Caco-2 (cell line): ENCODE measurements around the gene CDHR1. TPM values are rescaled to one million over a fixed set of nuclear protein-coding genes. Genes with fewer than 3 reads are reported as not detected.
"Not testable (repeated sequence)": the region's sequence is repeated elsewhere in the genome, so short reads cannot be mapped to it uniquely, and the experiment has no call there.

ENCODE experiments used
- Bru-seq: library from RNA; stranded (reverse); fragments of 400-500 nt; gene quantifications from one replicate; lab custom pipeline; 2021; lab: Mats Ljungman, UMichigan
- BruChase-seq, 2 experiments: library from RNA; stranded (reverse); fragments of 400-500 nt; gene quantifications; one replicate each; lab custom pipeline; 2021; lab: Mats Ljungman, UMichigan
- BruUV-seq: library from RNA; stranded (reverse); fragments of 400-500 nt; replicated peaks from 2 replicates; lab custom pipeline; 2021; lab: Mats Ljungman, UMichigan
- CTCF ChIA-PET: fragments of 300-600 bp; sonication (Branson Sonifier 250); formaldehyde crosslinking; loops from one replicate; lab custom pipeline; 2022; ENCODE audit warnings: antibody characterized with exemption; lab: Charles Lee
- POLR2A ChIA-PET: fragments of 300-600 bp; sonication (Branson Sonifier 250); formaldehyde crosslinking; loops from one replicate; lab custom pipeline; 2022; ENCODE audit warnings: antibody characterized with exemption; lab: Charles Lee
- DNase-seq, 2 experiments: peaks; one replicate each; pipeline versions ENCODE4 v3.0.0 to v3.0.0-alpha.2; 2020 to 2022
- H3K27me3 ChIP-seq: replicated peaks from 2 replicates; pipeline ENCODE4 v1.6.0; 2011; ENCODE audit warnings: low read length; ENCODE audit not compliant: control insufficient read depth, insufficient read depth
- H3K36me3 ChIP-seq: 2 replicates; pipeline ENCODE4 v1.5.1; 2011; ENCODE audit warnings: low read length; ENCODE audit not compliant: control insufficient read depth, insufficient read depth
- H3K4me1 ChIP-seq: fragments of 250-450 bp; sonication (Bioruptor Pico); 2 replicates; pipeline ENCODE4 v1.5.1; 2020; ENCODE audit warnings: mild to moderate bottlenecking
- H3K4me3 ChIP-seq: 2 replicates; pipeline ENCODE4 v1.5.1; 2011; ENCODE audit warnings: low read depth, mild to moderate bottlenecking, control low read depth, low read length
- H3K9me3 ChIP-seq: fragments of 250-450 bp; sonication (Bioruptor Pico); 2 replicates; pipeline ENCODE4 v1.5.1; 2020; ENCODE audit warnings: mild to moderate bottlenecking, moderate library complexity
- H3K27ac Mint-ChIP-seq: one replicate; pipeline ENCODE4 v1.8.0; 2022; ENCODE audit warnings: mixed read lengths; ENCODE audit not compliant: unreplicated experiment
- H3K27me3 Mint-ChIP-seq: one replicate; pipeline ENCODE4 v1.8.0; 2022; ENCODE audit warnings: mixed read lengths; ENCODE audit not compliant: insufficient read depth, unreplicated experiment
- H3K36me3 Mint-ChIP-seq: one replicate; pipeline ENCODE4 v1.8.0; 2022; ENCODE audit warnings: mild to moderate bottlenecking, mixed read lengths; ENCODE audit not compliant: insufficient read depth, unreplicated experiment
- H3K4me1 Mint-ChIP-seq: one replicate; pipeline ENCODE4 v1.8.0; 2022; ENCODE audit warnings: low read depth, mixed read lengths; ENCODE audit not compliant: unreplicated experiment
- H3K4me3 Mint-ChIP-seq: one replicate; pipeline ENCODE4 v1.8.0; 2022; ENCODE audit warnings: mild to moderate bottlenecking, moderate library complexity, mixed read lengths; ENCODE audit not compliant: unreplicated experiment
- H3K9me3 Mint-ChIP-seq: one replicate; pipeline ENCODE4 v1.8.0; 2022; ENCODE audit warnings: mixed read lengths; ENCODE audit not compliant: unreplicated experiment
- intact Hi-C: fragments of 100-400 bp; cut with micrococcal nuclease; formaldehyde crosslinking; loops from one replicate; pipeline ENCODE4 v1.10.0; 2022; ENCODE audit not compliant: unreplicated experiment
- long read RNA-seq: library from polyadenylated mRNA; stranded (forward); transcript quantifications from one replicate; pipeline ENCODE4 v2.0.0, GENCODE V29; 2022
- total RNA-seq: library from RNA; stranded (reverse); gene quantifications from 2 replicates; pipeline ENCODE4 v1.2.3, GENCODE V29; 2022
- TF ChIP-seq, protein P1 (sequence below), 2 experiments: fragments of 200-600 bp in 1 of 2; IDR thresholded peaks; 1 replicate in 1 of 2; 2 replicates in 1 of 2; pipeline versions ENCODE4 v1.5.1 to v1.8.0; 2011 to 2022; ENCODE audit warnings: antibody characterized with exemption in 1 of 2, control low read depth in 1 of 2, inconsistent platforms in 1 of 2, low read depth in 1 of 2, low read length in 1 of 2, mild to moderate bottlenecking in 1 of 2, moderate library complexity in 1 of 2; ENCODE audit not compliant: insufficient read depth in 1 of 2, severe bottlenecking in 1 of 2, unreplicated experiment in 1 of 2

The CDHR1 gene
- total RNA-seq (0.21 TPM in 1 of 2 replicates, not detected in the other), Bru-seq, nascent RNA (not detected), BruChase-seq, experiment 1, labeled RNA remaining after a 2-hour chase (percentile 4 among the genes with signal in this experiment), BruChase-seq, experiment 2, labeled RNA remaining after a 6-hour chase (percentile 13 among the genes with signal in this experiment)
- long read RNA-seq: 0 reads

DNA sequence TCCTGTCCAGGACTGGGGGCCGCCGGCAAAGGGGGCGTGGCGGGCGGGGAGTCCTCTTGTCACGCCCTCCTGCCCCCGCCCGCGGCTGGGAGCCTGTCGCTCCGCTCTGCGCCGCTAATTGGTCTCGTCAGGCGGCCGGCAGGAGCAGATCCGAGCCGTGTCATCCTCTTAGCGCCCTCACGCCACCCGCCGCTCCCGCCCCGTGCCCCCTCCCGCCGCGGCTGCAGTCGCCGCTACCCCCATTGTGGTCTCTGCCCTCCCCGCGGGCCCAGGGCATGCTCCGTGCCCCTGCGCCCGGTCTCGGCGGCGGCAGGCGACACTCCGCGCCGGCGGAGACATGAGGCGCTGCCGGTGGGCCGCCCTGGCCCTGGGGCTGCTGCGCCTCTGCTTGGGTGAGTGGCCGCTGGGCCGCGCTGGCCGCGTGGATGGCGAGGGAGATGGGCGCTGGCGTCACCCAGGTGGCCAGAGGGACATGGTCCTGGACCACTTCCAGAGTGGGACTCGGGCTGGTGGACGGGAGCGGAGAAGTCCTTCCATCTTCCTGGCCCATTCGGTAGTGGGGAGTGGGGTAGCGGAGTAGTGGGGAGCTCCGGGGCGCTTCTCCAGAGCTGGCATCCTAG is at the start of gene CDHR1:
Gene CDHR1 (plus strand): TSS at position 114 of the 620 bp plus-strand sequence. CDS start 224 bp downstream, at position 338.
- Mint-ChIP-seq H3K4me1 (no peaks in the 10 kb centered on the region), H3K27ac (no peak within 1 kb of the TSS), H3K36me3 (no peaks in the 10 kb centered on the region), H3K4me3 (peak within 1 kb of the TSS; percentile 62), H3K27me3 (peaks cover 39% of the 10 kb centered on the region), H3K9me3 (no peaks in the 10 kb centered on the region)
- intact Hi-C loops: no loop called here
- CTCF ChIA-PET: no interaction called here
- BruUV-seq: no TSS peak
- no peaks in the 10 kb centered on the region for H3K9me3 ChIP-seq
- TF ChIP-seq, protein P1, sequence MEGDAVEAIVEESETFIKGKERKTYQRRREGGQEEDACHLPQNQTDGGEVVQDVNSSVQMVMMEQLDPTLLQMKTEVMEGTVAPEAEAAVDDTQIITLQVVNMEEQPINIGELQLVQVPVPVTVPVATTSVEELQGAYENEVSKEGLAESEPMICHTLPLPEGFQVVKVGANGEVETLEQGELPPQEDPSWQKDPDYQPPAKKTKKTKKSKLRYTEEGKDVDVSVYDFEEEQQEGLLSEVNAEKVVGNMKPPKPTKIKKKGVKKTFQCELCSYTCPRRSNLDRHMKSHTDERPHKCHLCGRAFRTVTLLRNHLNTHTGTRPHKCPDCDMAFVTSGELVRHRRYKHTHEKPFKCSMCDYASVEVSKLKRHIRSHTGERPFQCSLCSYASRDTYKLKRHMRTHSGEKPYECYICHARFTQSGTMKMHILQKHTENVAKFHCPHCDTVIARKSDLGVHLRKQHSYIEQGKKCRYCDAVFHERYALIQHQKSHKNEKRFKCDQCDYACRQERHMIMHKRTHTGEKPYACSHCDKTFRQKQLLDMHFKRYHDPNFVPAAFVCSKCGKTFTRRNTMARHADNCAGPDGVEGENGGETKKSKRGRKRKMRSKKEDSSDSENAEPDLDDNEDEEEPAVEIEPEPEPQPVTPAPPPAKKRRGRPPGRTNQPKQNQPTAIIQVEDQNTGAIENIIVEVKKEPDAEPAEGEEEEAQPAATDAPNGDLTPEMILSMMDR (IDR thresholded peaks at IDR 0.05; ENCODE audit: insufficient read depth in 1 of 2, low read depth in 1 of 2, low read length in 1 of 2, severe bottlenecking in 1 of 2, unreplicated experiment in 1 of 2): no peak
- H3K4me1 ChIP-seq: no peaks in the 10 kb centered on the region
- POLR2A ChIA-PET: no interaction called here
- peak; percentile 25 to 41 for DNase-seq
- no peaks in the 10 kb centered on the region for H3K36me3 ChIP-seq
- H3K4me3 ChIP-seq: peak within 1 kb of the TSS; percentile 31
- H3K27me3 ChIP-seq: peaks cover 10% of the 10 kb centered on the region

DNA sequence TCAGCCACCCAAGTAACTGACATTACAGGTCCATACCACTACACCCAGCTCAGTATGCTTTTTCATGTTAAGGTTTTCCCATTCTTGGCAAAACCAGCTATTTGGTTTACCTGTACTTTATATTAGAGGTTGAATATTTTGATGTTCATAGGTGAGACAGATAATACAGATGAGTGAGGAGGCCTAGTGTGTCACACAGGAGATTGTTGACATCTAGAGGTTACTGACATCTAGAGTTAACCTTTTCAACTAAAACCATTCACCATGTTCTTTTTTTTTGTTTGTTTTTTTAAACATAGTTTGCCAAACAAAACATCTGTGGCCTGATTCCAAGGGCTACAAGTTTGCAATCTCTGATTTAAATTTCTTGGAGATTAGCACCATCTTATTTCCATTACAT is 47.0 kb upstream of the CDHR1 start:
- H3K4me1 ChIP-seq: no peaks in the 10 kb centered on the region
- H3K36me3 ChIP-seq: peaks cover 4% of the 10 kb centered on the region
- no peak overlapping the region for H3K27ac Mint-ChIP-seq
- no peak for DNase-seq
- no peaks in the 10 kb centered on the region for H3K4me1 Mint-ChIP-seq
- no peaks in the 10 kb centered on the region for H3K27me3 ChIP-seq
- ChIA-PET CTCF (interaction anchor here (0.5 to 1.1 kb wide), 4 partner anchors 18 to 181 kb away, joined by 3 read pairs; no protein-coding TSS in a partner anchor), POLR2A (no interaction called here)
- H3K4me3 Mint-ChIP-seq: no peak overlapping the region
- H3K4me3 ChIP-seq: no peak overlapping the region
- no peaks in the 10 kb centered on the region for H3K9me3 Mint-ChIP-seq
- no peaks in the 10 kb centered on the region for H3K9me3 ChIP-seq
- H3K36me3 Mint-ChIP-seq: peaks cover 76% of the 10 kb centered on the region
- TF ChIP-seq, protein P1 (IDR thresholded peaks at IDR 0.05; ENCODE audit: insufficient read depth in 1 of 2, low read depth in 1 of 2, low read length in 1 of 2, severe bottlenecking in 1 of 2, unreplicated experiment in 1 of 2): no peak
- H3K27me3 Mint-ChIP-seq: no peaks in the 10 kb centered on the region
- BruUV-seq: no TSS peak
- intact Hi-C loops: no loop called here

DNA sequence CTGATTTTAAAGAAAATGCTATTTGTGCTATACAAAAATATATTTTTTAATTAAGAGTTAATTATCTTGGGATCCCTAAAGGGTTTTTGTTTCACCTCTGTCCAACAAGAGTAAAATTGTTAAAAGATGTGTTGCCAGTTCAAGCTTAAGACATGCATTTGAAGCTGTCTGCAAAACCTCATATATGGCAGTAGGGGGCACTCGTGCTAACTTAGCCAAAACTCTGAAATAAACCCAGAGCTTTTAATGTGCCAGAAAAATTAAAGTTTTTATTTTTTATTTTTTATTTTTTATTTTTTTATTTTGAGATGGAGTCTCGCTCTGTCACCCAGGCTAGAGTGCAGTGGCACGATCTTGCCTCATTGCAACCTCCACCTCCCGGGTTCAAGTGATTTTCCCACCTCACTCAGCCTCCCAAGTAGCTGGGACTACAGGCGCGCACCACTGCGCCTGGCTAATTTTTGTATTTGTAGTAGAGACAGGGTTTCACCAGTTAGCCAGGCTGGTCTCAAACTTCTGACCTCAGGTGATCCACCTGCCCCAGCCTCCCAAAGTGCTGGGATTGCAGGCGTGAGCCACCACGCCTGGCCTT is 46.2 kb upstream of the CDHR1 start:
- peaks cover 83% of the 10 kb centered on the region for H3K36me3 Mint-ChIP-seq

More for the DNA sequence above, 46.2 kb upstream of the CDHR1 start:
- H3K4me1 Mint-ChIP-seq, H3K27ac Mint-ChIP-seq, DNase-seq, BruUV-seq, H3K36me3 ChIP-seq, H3K4me1 ChIP-seq, H3K27me3 ChIP-seq, H3K9me3 ChIP-seq, POLR2A ChIA-PET, H3K27me3 Mint-ChIP-seq, H3K4me3 ChIP-seq, H3K4me3 Mint-ChIP-seq, H3K9me3 Mint-ChIP-seq: not testable (repeated sequence)
- intact Hi-C loops: loop anchor here (1.0 kb wide), 1 partner anchor 57 kb away; no protein-coding TSS in a partner anchor
- CTCF ChIA-PET: interaction anchor here (0.5 to 1.1 kb wide), 4 partner anchors 17 to 180 kb away, joined by 3 read pairs; no protein-coding TSS in a partner anchor
- TF ChIP-seq, protein P1 (IDR thresholded peaks at IDR 0.05; ENCODE audit: insufficient read depth in 1 of 2, low read depth in 1 of 2, low read length in 1 of 2, severe bottlenecking in 1 of 2, unreplicated experiment in 1 of 2): peak; percentile 66
